ENCODE results near the gene TNIK. TPM values are rescaled to one million over a fixed set of nuclear protein-coding genes. Genes with fewer than 3 reads are reported as not detected.

Gene TNIK
- total RNA-seq, 2 donors from 2014 or later, result 9.0 to 11.6 TPM

DNA sequence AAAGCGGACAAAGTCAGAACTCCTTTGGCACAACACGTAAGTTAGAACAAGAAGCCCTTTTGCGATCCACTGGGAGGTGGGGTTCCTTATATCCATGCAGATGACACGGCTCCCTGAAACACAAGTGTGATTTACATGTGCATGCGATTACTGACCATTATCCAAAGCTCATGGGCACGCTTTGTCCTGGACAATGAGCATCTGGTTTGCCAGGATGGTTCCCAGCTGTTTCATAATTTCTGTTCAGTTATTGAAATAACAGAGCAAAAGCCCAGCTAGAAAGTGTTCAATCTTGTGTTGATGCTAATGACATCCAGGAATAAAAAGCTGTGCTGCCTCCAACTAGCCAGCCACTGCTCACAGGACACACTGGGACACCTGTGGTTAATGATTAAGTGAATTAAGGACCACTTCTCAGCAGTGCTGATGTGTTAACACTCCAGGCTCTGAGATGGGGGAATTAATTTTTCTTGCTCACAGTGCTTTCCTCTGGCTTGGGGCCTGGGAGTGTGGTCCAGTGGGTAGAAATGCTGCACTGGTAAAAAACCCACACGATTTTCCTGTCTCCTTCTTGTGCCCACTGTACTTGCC lies 310.6 kb downstream of the TNIK start:
- no peak overlapping the region for H3K4me3 ChIP-seq
- H3K27me3 ChIP-seq, result no peaks in the 10 kb centered on the region
- no peaks in the 10 kb centered on the region for H3K9me3 ChIP-seq
- no peaks in the 10 kb centered on the region for H3K36me3 ChIP-seq
- no peak overlapping the region for H3K27ac ChIP-seq
- H3K4me1 ChIP-seq, result no peaks in the 10 kb centered on the region
- DNase-seq (ENCODE audit: low spot score), result no peak
- TF ChIP-seq, protein P1, sequence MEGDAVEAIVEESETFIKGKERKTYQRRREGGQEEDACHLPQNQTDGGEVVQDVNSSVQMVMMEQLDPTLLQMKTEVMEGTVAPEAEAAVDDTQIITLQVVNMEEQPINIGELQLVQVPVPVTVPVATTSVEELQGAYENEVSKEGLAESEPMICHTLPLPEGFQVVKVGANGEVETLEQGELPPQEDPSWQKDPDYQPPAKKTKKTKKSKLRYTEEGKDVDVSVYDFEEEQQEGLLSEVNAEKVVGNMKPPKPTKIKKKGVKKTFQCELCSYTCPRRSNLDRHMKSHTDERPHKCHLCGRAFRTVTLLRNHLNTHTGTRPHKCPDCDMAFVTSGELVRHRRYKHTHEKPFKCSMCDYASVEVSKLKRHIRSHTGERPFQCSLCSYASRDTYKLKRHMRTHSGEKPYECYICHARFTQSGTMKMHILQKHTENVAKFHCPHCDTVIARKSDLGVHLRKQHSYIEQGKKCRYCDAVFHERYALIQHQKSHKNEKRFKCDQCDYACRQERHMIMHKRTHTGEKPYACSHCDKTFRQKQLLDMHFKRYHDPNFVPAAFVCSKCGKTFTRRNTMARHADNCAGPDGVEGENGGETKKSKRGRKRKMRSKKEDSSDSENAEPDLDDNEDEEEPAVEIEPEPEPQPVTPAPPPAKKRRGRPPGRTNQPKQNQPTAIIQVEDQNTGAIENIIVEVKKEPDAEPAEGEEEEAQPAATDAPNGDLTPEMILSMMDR (IDR thresholded peaks at IDR 0.05), result no peak

DNA sequence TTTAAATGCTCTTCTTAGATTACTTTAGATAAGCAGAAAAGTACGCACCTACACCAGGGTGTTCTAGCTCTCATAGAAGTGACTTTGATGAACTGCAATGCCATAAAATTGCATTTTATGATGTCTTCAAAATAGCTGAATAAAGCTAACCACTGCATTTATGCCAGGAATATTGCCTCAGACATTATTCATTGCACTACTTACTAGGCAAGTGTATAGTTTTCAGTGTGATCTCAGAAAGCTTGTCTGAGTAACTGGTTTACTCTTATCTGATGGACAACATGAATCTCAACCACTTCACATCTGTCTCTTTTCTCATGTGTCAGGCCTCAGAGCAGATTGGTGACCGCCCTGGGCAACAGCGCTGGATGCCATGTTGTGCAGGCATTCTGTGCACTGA lies 314.4 kb downstream of the TNIK start:
- Histone ChIP-seq H3K9me3 (no peaks in the 10 kb centered on the region), H3K27me3 (no peaks in the 10 kb centered on the region), H3K4me1 (no peaks in the 10 kb centered on the region), H3K4me3 (no peak overlapping the region), H3K27ac (no peak overlapping the region), H3K36me3 (no peaks in the 10 kb centered on the region)
- DNase-seq (ENCODE audit: low spot score), result no peak
- TF ChIP-seq, protein P1 (IDR thresholded peaks at IDR 0.05), result no peak

DNA sequence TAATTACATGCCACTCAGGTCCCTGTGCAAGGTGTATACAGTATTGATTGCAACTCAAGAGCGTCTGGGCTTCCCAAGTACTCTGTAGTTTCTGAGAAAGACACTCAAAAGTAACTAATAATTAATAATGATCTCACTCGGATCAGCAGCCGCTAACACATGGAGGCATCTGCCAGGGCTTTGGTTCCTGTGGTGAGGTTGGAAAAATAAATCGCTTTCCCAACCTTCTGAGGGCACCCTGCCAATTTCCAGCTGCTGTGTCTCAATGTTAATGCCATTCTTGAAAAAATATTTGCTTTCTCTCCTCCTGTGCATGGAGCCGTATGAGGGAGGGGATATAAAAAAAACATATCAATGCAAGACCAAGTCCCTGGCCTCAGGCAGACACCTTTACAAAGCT lies 317.2 kb downstream of the TNIK start:
- Histone ChIP-seq H3K27ac (no peak overlapping the region), H3K36me3 (peaks cover 2% of the 10 kb centered on the region), H3K4me3 (no peak overlapping the region), H3K4me1 (no peaks in the 10 kb centered on the region), H3K27me3 (no peaks in the 10 kb centered on the region), H3K9me3 (no peaks in the 10 kb centered on the region)
- no peak for DNase-seq (ENCODE audit: low spot score)
- TF ChIP-seq, protein P1 (IDR thresholded peaks at IDR 0.05), result no peak

GRCh38 chr3:171140246-171140645 lies 320.0 kb downstream of the TNIK start:
- no peak for DNase-seq (ENCODE audit: low spot score)
- H3K9me3 ChIP-seq, result no peaks in the 10 kb centered on the region
- no peak overlapping the region for H3K27ac ChIP-seq
- no peaks in the 10 kb centered on the region for H3K4me1 ChIP-seq
- no peaks in the 10 kb centered on the region for H3K27me3 ChIP-seq
- no peak overlapping the region for H3K4me3 ChIP-seq
- H3K36me3 ChIP-seq, result peaks cover 4% of the 10 kb centered on the region
- TF ChIP-seq, protein P1 (IDR thresholded peaks at IDR 0.05), result no peak

- no peaks in the 10 kb centered on the region for H3K9me3 ChIP-seq
- H3K36me3 ChIP-seq, result peaks cover 4% of the 10 kb centered on the region
- no peak overlapping the region for H3K4me3 ChIP-seq
Measured at GRCh38 chr3:171138027-171138426, 322.2 kb downstream of the TNIK start.

More at GRCh38 chr3:171138027-171138426, 322.2 kb downstream of the TNIK start:
- no peak overlapping the region for H3K27ac ChIP-seq
- TF ChIP-seq, protein P1 (IDR thresholded peaks at IDR 0.05), result no peak
- no peak for DNase-seq (ENCODE audit: low spot score)
- H3K27me3 ChIP-seq, result no peaks in the 10 kb centered on the region
- H3K4me1 ChIP-seq, result no peaks in the 10 kb centered on the region

Data from right atrium auricular region (tissue), 2 donors.